Caco-2 (cell line): ENCODE measurements around the gene NUDT14. TPM values are rescaled to one million over a fixed set of nuclear protein-coding genes. Genes with fewer than 3 reads are reported as not detected.
A peak's percentile ranks its signal among the peaks of the same experiment; 100 is the strongest.

Source experiments
- BruUV-seq: library from RNA; stranded (reverse); fragments of 400-500 nt; replicated peaks from 2 replicates; lab custom pipeline; 2021; lab: Mats Ljungman, UMichigan
- CTCF ChIA-PET: fragments of 300-600 bp; sonication (Branson Sonifier 250); formaldehyde crosslinking; loops from one replicate; lab custom pipeline; 2022; ENCODE audit warnings: antibody characterized with exemption; lab: Charles Lee
- POLR2A ChIA-PET: fragments of 300-600 bp; sonication (Branson Sonifier 250); formaldehyde crosslinking; loops from one replicate; lab custom pipeline; 2022; ENCODE audit warnings: antibody characterized with exemption; lab: Charles Lee
- DNase-seq, 2 experiments: peaks; one replicate each; pipeline versions ENCODE4 v3.0.0 to v3.0.0-alpha.2; 2020 to 2022
- H3K27me3 ChIP-seq: replicated peaks from 2 replicates; pipeline ENCODE4 v1.6.0; 2011; ENCODE audit warnings: low read length; ENCODE audit not compliant: control insufficient read depth, insufficient read depth
- H3K36me3 ChIP-seq: 2 replicates; pipeline ENCODE4 v1.5.1; 2011; ENCODE audit warnings: low read length; ENCODE audit not compliant: control insufficient read depth, insufficient read depth
- H3K4me1 ChIP-seq: fragments of 250-450 bp; sonication (Bioruptor Pico); 2 replicates; pipeline ENCODE4 v1.5.1; 2020; ENCODE audit warnings: mild to moderate bottlenecking
- H3K4me3 ChIP-seq: 2 replicates; pipeline ENCODE4 v1.5.1; 2011; ENCODE audit warnings: low read depth, mild to moderate bottlenecking, control low read depth, low read length
- H3K9me3 ChIP-seq: fragments of 250-450 bp; sonication (Bioruptor Pico); 2 replicates; pipeline ENCODE4 v1.5.1; 2020; ENCODE audit warnings: mild to moderate bottlenecking, moderate library complexity
- H3K27ac Mint-ChIP-seq: one replicate; pipeline ENCODE4 v1.8.0; 2022; ENCODE audit warnings: mixed read lengths; ENCODE audit not compliant: unreplicated experiment
- H3K27me3 Mint-ChIP-seq: one replicate; pipeline ENCODE4 v1.8.0; 2022; ENCODE audit warnings: mixed read lengths; ENCODE audit not compliant: insufficient read depth, unreplicated experiment
- H3K36me3 Mint-ChIP-seq: one replicate; pipeline ENCODE4 v1.8.0; 2022; ENCODE audit warnings: mild to moderate bottlenecking, mixed read lengths; ENCODE audit not compliant: insufficient read depth, unreplicated experiment
- H3K4me1 Mint-ChIP-seq: one replicate; pipeline ENCODE4 v1.8.0; 2022; ENCODE audit warnings: low read depth, mixed read lengths; ENCODE audit not compliant: unreplicated experiment
- H3K4me3 Mint-ChIP-seq: one replicate; pipeline ENCODE4 v1.8.0; 2022; ENCODE audit warnings: mild to moderate bottlenecking, moderate library complexity, mixed read lengths; ENCODE audit not compliant: unreplicated experiment
- H3K9me3 Mint-ChIP-seq: one replicate; pipeline ENCODE4 v1.8.0; 2022; ENCODE audit warnings: mixed read lengths; ENCODE audit not compliant: unreplicated experiment
- intact Hi-C: fragments of 100-400 bp; cut with micrococcal nuclease; formaldehyde crosslinking; loops from one replicate; pipeline ENCODE4 v1.10.0; 2022; ENCODE audit not compliant: unreplicated experiment
- total RNA-seq: library from RNA; stranded (reverse); gene quantifications from 2 replicates; pipeline ENCODE4 v1.2.3, GENCODE V29; 2022
- TF ChIP-seq, protein P1 (sequence below), 2 experiments: fragments of 200-600 bp in 1 of 2; IDR thresholded peaks; 1 replicate in 1 of 2; 2 replicates in 1 of 2; pipeline versions ENCODE4 v1.5.1 to v1.8.0; 2011 to 2022; ENCODE audit warnings: antibody characterized with exemption in 1 of 2, control low read depth in 1 of 2, inconsistent platforms in 1 of 2, low read depth in 1 of 2, low read length in 1 of 2, mild to moderate bottlenecking in 1 of 2, moderate library complexity in 1 of 2; ENCODE audit not compliant: insufficient read depth in 1 of 2, severe bottlenecking in 1 of 2, unreplicated experiment in 1 of 2

NUDT14 gene
- total RNA-seq, 1 experiment from 2014 or later, result 63.4 TPM

DNA sequence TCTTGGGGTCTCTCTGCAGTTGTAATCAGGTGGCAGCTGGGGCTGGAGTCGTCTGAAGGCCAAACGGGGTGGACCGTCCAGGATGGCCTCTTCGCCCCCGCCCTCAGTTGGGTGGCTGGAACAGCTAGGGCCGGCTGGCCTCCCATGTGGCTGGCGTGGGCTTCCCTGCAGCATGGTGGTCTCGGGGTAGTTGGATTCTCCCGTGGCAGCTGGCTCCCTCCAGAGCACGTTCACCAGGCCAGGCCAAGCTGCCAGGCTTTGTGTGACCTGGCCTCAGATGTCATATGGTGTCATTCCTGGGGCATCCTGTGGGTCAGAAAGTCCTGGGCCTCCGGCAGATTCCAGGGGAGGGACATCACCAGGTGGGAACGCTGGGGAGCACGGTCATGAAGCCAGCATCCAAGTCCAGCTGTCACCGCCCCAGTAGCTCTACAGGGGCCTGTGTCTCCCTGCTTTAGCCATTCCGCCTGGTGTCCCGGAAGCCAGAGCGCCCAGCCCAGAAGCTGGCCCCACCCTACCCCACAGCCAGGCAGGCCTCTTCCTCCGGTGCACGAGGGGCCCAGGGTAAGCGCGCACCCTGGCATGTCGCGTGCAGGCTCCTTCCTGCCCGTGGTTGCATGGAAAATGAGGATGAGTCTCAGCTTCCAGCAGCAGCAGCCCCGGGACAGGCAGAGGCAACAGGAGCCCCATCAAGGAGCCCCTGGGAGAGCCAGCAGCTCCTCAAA lies 1.3 kb upstream of the NUDT14 start:
- no peak overlapping the region for H3K4me3 ChIP-seq
- intact Hi-C loops, result no loop called here
- TF ChIP-seq, protein P1, sequence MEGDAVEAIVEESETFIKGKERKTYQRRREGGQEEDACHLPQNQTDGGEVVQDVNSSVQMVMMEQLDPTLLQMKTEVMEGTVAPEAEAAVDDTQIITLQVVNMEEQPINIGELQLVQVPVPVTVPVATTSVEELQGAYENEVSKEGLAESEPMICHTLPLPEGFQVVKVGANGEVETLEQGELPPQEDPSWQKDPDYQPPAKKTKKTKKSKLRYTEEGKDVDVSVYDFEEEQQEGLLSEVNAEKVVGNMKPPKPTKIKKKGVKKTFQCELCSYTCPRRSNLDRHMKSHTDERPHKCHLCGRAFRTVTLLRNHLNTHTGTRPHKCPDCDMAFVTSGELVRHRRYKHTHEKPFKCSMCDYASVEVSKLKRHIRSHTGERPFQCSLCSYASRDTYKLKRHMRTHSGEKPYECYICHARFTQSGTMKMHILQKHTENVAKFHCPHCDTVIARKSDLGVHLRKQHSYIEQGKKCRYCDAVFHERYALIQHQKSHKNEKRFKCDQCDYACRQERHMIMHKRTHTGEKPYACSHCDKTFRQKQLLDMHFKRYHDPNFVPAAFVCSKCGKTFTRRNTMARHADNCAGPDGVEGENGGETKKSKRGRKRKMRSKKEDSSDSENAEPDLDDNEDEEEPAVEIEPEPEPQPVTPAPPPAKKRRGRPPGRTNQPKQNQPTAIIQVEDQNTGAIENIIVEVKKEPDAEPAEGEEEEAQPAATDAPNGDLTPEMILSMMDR (IDR thresholded peaks at IDR 0.05; ENCODE audit: insufficient read depth in 1 of 2, low read depth in 1 of 2, low read length in 1 of 2, severe bottlenecking in 1 of 2, unreplicated experiment in 1 of 2), result no peak
- Mint-ChIP-seq H3K36me3 (no peaks in the 10 kb centered on the region), H3K27me3 (peaks cover 3% of the 10 kb centered on the region), H3K9me3 (no peaks in the 10 kb centered on the region), H3K27ac (no peak overlapping the region), H3K4me3 (peak overlapping the region; percentile 78), H3K4me1 (no peaks in the 10 kb centered on the region)
- ChIA-PET CTCF (interaction anchor here (1.3 to 1.9 kb wide), 2 partner anchors 19 to 119 kb away, joined by 4 to 6 read pairs; partner anchors contain the start of gene BRF1), POLR2A (no interaction called here)
- H3K4me1 ChIP-seq, result peaks cover 9% of the 10 kb centered on the region; the same call in 1 of the 2 replicates
- H3K36me3 ChIP-seq, result no peaks in the 10 kb centered on the region; the same call in 1 of the 2 replicates
- H3K9me3 ChIP-seq, result no peaks in the 10 kb centered on the region
- no TSS peak for BruUV-seq
- no peaks in the 10 kb centered on the region for H3K27me3 ChIP-seq
- DNase-seq, result no peak

DNA sequence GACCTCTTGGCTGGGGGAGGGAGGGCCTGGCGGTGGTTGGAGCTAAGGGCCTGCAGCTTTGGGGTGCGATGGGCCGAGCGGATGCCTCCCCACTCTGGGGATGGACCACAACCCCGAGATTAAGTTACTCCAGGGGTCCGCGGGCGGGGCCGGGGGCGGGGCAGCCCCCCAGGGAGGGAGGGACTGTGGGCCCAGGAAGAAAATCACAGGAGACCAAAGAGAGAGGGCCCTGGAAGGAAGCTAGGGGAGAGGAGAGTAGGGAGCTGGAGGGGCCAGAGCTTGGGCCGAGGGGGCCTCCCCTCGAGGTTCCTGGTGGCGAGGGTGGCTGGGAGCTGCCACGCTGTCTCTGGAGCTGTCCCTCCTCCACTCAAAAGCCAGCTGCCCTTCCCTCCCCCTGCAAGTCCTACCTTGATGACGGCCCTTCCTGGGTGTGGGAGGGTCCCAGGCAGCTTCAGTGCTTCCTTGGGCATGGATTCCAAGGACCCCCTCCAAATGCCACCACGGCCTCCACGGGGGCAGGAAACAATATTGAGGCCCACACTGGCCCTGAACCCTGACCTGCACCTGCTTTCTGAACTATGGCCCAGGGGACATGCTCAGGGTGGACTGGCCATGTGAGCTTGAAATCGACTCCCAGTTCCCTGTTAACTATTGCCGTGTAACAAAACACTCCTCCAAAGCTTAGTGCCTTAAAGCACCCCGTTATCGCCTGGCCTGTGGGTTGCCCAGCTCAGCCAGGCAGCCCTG lies 610 bp upstream of the NUDT14 start:
- intact Hi-C loops, result no loop called here
- ChIA-PET POLR2A (interaction anchor here (0.7 kb wide), 1 partner anchor 12 kb away, joined by 9 read pairs; no protein-coding TSS in a partner anchor), CTCF (interaction anchor here (0.7 to 1.9 kb wide), 4 partner anchors 12 to 119 kb away, joined by 3 to 7 read pairs (median 5); partner anchors contain the start of gene BRF1)
- BruUV-seq, result no TSS peak
- no peak for DNase-seq
- H3K36me3 Mint-ChIP-seq, result no peaks in the 10 kb centered on the region
- peaks cover 9% of the 10 kb centered on the region; the same call in 1 of the 2 replicates for H3K4me1 ChIP-seq
- peak overlapping the region; percentile 78 for H3K4me3 Mint-ChIP-seq
- no peaks in the 10 kb centered on the region; the same call in 1 of the 2 replicates for H3K36me3 ChIP-seq
- no peak overlapping the region for H3K27ac Mint-ChIP-seq
- no peaks in the 10 kb centered on the region for H3K4me1 Mint-ChIP-seq
- TF ChIP-seq, protein P1 (IDR thresholded peaks at IDR 0.05; ENCODE audit: insufficient read depth in 1 of 2, low read depth in 1 of 2, low read length in 1 of 2, severe bottlenecking in 1 of 2, unreplicated experiment in 1 of 2), result no peak
- no peaks in the 10 kb centered on the region for H3K9me3 Mint-ChIP-seq
- peak overlapping the region; percentile 49 for H3K4me3 ChIP-seq
- H3K27me3 ChIP-seq, result no peaks in the 10 kb centered on the region
- peaks cover 3% of the 10 kb centered on the region for H3K27me3 Mint-ChIP-seq
- no peaks in the 10 kb centered on the region for H3K9me3 ChIP-seq

GRCh38 chr14:105179191-105179590 lies 1.9 kb downstream of the NUDT14 start:
- Histone ChIP-seq H3K4me1 (peaks cover 9% of the 10 kb centered on the region; the same call in 1 of the 2 replicates), H3K4me3 (no peak overlapping the region), H3K36me3 (no peaks in the 10 kb centered on the region; the same call in 1 of the 2 replicates), H3K27me3 (no peaks in the 10 kb centered on the region), H3K9me3 (no peaks in the 10 kb centered on the region)
- intact Hi-C loops, result no loop called here
- ChIA-PET POLR2A (no interaction called here), CTCF (no interaction called here)
- no peak overlapping the region for H3K4me3 Mint-ChIP-seq
- no peak for DNase-seq
- H3K4me1 Mint-ChIP-seq, result no peaks in the 10 kb centered on the region
- BruUV-seq, result no TSS peak
- TF ChIP-seq, protein P1 (IDR thresholded peaks at IDR 0.05; ENCODE audit: insufficient read depth in 1 of 2, low read depth in 1 of 2, low read length in 1 of 2, severe bottlenecking in 1 of 2, unreplicated experiment in 1 of 2), result no peak
- no peaks in the 10 kb centered on the region for H3K36me3 Mint-ChIP-seq
- H3K27ac Mint-ChIP-seq, result no peak overlapping the region
- peaks cover 3% of the 10 kb centered on the region for H3K27me3 Mint-ChIP-seq
- H3K9me3 Mint-ChIP-seq, result no peaks in the 10 kb centered on the region
